OCI-LY1 (cell line): Measurements from ENCODE around the gene TTLL11.

Experiments used
- CTCF ChIP-seq: fragments of 200-600 bp; sonication (generic), shearing (Covaris generic); IDR thresholded peaks from 2 replicates; pipeline ENCODE4 v1.5.1; 2017; ENCODE audit warnings: mild to moderate bottlenecking, antibody characterized with exemption, low read length, moderate library complexity, mixed read lengths
- EZH2 ChIP-seq: fragments of 200-600 bp; sonication (generic), shearing (Covaris generic); IDR thresholded peaks from 2 replicates; pipeline ENCODE4 v1.8.0; 2017; ENCODE audit warnings: borderline replicate concordance, mixed run types, mild to moderate bottlenecking, antibody characterized with exemption, low read length, moderate library complexity, mixed read lengths

DNA sequence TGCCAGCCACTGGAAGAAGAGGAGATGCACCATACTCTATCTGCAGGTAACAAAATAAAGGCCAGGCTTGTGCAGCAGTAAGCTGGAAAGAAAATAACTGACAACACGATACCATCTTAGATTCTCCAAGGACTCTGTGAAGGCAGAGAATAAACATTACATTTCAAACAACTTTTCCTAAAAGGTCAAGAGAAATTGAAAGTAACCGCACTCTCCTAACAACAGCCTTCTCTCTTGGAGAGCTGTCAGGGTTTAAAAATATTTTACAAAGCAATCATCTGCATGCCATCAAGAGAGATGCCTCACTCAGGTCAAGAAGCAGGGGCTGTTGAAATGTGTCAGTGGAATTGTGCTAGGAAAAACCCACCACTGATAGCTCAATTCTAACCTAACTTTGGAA, 13.5 kb upstream of the TTLL11 start:
- TF ChIP-seq CTCF (no peak), EZH2 (no peak)
